GM12872 (cell line): ENCODE data around the gene RPLP2.

Experiments used
- CTCF ChIP-seq: IDR thresholded peaks from 3 replicates; pipeline ENCODE4 v1.5.1; 2011; ENCODE audit warnings: low read depth, mild to moderate bottlenecking, low read length, moderate library complexity; ENCODE audit not compliant: insufficient read depth

The RPLP2 gene

GRCh38 chr11:783581-784015 is 26.2 kb upstream of the RPLP2 start:
- peak; percentile 68 for TF ChIP-seq CTCF

GRCh38 chr11:786235-787083 is 23.3 kb upstream of the RPLP2 start:
- TF ChIP-seq CTCF: no peak

- no peak for TF ChIP-seq CTCF
Measured at GRCh38 chr11:787084-787675, 22.6 kb upstream of the RPLP2 start.

DNA sequence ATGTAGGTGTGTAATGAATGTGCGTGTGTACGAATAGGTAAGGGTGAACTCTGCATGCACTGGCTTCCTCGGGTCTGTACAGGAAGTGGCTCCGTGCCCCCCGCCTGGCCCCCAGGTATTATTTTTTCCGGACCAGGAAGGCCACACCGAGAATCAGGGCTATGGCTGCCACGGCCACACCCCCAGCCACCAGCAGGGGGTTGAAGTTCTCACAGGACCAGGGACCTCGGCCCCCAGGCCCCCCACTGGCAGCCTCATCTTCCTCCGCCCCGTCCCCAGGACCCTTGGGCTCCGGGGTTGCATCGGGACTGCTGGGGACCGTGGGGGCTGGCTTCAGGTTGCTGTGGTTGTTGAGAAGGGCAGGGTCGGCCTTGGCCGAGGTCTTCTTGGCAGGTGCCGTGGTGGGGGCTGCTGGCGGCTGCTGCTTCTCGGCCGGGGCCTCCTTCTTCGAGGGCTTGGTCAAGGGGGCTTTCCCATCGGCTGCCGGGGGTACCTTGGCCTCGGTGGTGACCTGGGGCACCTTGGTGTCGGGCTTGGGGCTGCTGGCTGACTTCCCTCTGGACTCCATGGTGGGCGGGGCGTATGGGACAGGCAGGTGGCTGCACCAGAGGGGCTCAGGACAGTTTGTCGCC is 21.6 kb upstream of the RPLP2 start:
- TF ChIP-seq CTCF: peak; percentile 26; the same call in 1 of the 3 replicates

- TF ChIP-seq CTCF: no peak
Measured at GRCh38 chr11:788953-789940, 20.5 kb upstream of the RPLP2 start.

- TF ChIP-seq CTCF: no peak
Measured at GRCh38 chr11:789943-790342, 19.8 kb upstream of the RPLP2 start, which contains the start of gene CEND1. Gene CEND1, minus strand, starts transcription at chr11:790090. Its CDS starts 1,514 bp downstream, at chr11:788576.
